GM18519 (cell line): ENCODE data around the gene IQCF5.
"Not testable (repeated sequence)": the region's sequence is repeated elsewhere in the genome, so short reads cannot be mapped to it uniquely, and the experiment has no call there.

Source experiments
- ATAC-seq: cut with Tn5 transposase; IDR thresholded peaks from one replicate; pipeline ENCODE4 v1.9.1; 2021; ENCODE audit warnings: mild to moderate bottlenecking, moderate library complexity; ENCODE audit not compliant: unreplicated experiment, low FRiP score

The IQCF5 gene

GRCh38 chr3:51873253-51873766, 2.1 kb downstream of the IQCF5 start:
- ATAC-seq = no peak

- ATAC-seq = no peak
Observed at GRCh38 chr3:51869304-51869703, 6.1 kb downstream of the IQCF5 start.

GRCh38 chr3:51868896-51869295, 6.5 kb downstream of the IQCF5 start:
- ATAC-seq = not testable (repeated sequence)

GRCh38 chr3:51862886-51863285, 12.5 kb downstream of the IQCF5 start:
- ATAC-seq = no peak

- no peak for ATAC-seq
Observed at GRCh38 chr3:51860703-51861665, 14.4 kb downstream of the IQCF5 start, which contains the start of gene IQCF2. TSS of gene IQCF2 (plus strand) at chr3:51861615. CDS start at chr3:51861667, 52 bp downstream.

- ATAC-seq = not testable (repeated sequence)
Observed at GRCh38 chr3:51855411-51855810, 20.0 kb downstream of the IQCF5 start.

GRCh38 chr3:51845129-51845528, 30.3 kb downstream of the IQCF5 start:
- no peak for ATAC-seq

GRCh38 chr3:51836606-51837005, 38.8 kb downstream of the IQCF5 start:
- no peak for ATAC-seq

GRCh38 chr3:51830836-51831385, 44.5 kb downstream of the IQCF5 start:
- ATAC-seq = no peak

- no peak for ATAC-seq
Observed at GRCh38 chr3:51830345-51830744, 45.1 kb downstream of the IQCF5 start.

GRCh38 chr3:51828297-51828696, 47.1 kb downstream of the IQCF5 start:
- ATAC-seq = no peak
